Measurements from ENCODE around the gene POLR1A. TPM values are rescaled to one million over a fixed set of nuclear protein-coding genes. Genes with fewer than 3 reads are reported as not detected.
A peak's percentile ranks its signal among the peaks of the same experiment; 100 is the strongest.

POLR1A gene
- total RNA-seq, result 10 to 100 TPM; 15.4 to 25.8 (median 21.9) TPM
- 1 to 10 TPM; 3.9 to 4.0 TPM for polyA plus RNA-seq
- long read RNA-seq, donor 1, partial matches to known transcripts, result 7 of 12 reads
- long read RNA-seq, donor 1, other reads (novel, unspliced or antisense), result 5 of 12 reads
- long read RNA-seq, donor 2, full-length matches to known transcripts, result 1 of 14 reads
- long read RNA-seq, donor 2, partial matches to known transcripts, result 4 of 14 reads
- long read RNA-seq, donor 2, other reads (novel, unspliced or antisense), result 9 of 14 reads
- long read RNA-seq, donor 3, full-length matches to known transcripts, result 2 of 29 reads
- long read RNA-seq, donor 3, partial matches to known transcripts, result 13 of 29 reads
- long read RNA-seq, donor 3, other reads (novel, unspliced or antisense), result 14 of 29 reads

DNA sequence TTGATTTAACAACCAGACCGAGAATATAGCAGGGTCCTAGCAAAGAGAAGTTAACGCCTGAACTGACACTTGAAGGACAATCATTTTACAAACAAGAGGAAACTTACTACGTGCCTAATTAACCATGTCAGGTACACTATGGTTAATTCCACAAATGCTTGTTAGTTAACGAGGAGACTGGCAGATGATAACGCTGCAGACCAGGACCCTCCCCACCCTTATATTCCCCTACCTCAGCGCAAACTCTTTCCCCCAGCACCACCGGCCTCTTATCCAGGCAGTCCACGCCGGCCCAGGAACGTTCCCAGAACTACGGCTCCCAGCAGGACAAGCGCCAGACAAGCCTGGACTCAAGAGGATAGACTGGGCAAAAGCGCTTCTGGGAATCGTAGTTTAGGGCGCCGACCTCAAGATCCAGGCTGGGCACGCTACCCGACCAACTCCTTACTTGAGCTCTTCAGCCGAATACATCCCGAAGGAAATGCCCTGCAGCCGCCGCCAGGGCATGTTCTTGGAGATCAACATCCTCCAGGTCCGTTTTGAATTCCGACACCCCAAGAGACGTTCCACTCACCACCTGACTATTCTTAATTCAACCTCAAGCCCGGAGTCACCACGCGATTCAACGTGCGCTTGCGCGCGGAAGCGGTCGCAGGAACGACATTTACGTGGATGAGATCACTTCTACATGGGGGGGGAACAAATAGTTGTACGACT is at the start of gene POLR1A:
TSS of gene POLR1A (minus strand) at position 635 of the 717 bp plus-strand sequence. CDS start at position 525, 110 bp downstream.
- Histone ChIP-seq H3K4me3 (peak within 1 kb of the TSS; percentile 66 to 97 (median 84)), H3K4me1 (peaks cover 0 to 42% (median 35%) of the 10 kb centered on the region in 9 donors), H3K36me3 (peaks cover 0 to 48% (median 12%) of the 10 kb centered on the region in 9 donors), H3K9me3 (no peaks in the 10 kb centered on the region), H3K27ac (peak within 1 kb of the TSS; percentile 33 to 86 (median 82)), H3K27me3 (no peaks in the 10 kb centered on the region)
- ATAC-seq, result peak; percentile 95 to 98 (median 96)
- peak; percentile 83 to 92 for DNase-seq
- intact Hi-C loops (cut with DNase I), result no loop called here
- TF ChIP-seq, protein P1, sequence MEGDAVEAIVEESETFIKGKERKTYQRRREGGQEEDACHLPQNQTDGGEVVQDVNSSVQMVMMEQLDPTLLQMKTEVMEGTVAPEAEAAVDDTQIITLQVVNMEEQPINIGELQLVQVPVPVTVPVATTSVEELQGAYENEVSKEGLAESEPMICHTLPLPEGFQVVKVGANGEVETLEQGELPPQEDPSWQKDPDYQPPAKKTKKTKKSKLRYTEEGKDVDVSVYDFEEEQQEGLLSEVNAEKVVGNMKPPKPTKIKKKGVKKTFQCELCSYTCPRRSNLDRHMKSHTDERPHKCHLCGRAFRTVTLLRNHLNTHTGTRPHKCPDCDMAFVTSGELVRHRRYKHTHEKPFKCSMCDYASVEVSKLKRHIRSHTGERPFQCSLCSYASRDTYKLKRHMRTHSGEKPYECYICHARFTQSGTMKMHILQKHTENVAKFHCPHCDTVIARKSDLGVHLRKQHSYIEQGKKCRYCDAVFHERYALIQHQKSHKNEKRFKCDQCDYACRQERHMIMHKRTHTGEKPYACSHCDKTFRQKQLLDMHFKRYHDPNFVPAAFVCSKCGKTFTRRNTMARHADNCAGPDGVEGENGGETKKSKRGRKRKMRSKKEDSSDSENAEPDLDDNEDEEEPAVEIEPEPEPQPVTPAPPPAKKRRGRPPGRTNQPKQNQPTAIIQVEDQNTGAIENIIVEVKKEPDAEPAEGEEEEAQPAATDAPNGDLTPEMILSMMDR (IDR thresholded peaks at IDR 0.05), result peak in 2 of 9 donors; percentile 7 to 8
- WGBS, 2 donors, result 0 to 1% methylated on average over 38 of the region's 38 CpGs

DNA sequence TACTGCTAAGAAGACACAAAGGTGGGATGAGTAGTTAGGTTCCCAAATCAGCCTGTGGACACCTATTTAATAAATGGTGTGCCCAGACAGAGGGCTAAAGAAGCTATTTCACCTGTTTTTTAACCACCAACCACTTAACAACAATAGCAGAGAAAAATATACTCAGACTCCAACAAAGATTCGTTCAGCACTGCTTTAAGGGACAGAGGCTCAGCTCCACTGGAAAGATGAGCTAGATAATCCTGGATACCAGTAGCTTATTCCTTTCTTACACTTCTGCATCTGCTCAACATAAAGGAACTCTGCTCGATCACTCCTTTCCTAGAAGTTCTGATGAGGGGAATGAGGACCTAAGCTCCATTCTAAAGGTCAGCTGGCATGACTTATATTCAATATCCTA is 44.8 kb upstream of the POLR1A start:
- no peak overlapping the region for H3K27ac ChIP-seq
- ATAC-seq (no peak), DNase-seq (no peak)
- TF ChIP-seq, protein P1 (IDR thresholded peaks at IDR 0.05), result no peak
- H3K27me3 ChIP-seq, result no peaks in the 10 kb centered on the region
- no peak overlapping the region for H3K4me3 ChIP-seq
- no peaks in the 10 kb centered on the region for H3K4me1 ChIP-seq
- 88 to 97% methylated on average over 2 of the region's 2 CpGs for WGBS, 2 donors
- intact Hi-C loops (cut with DNase I), result loop anchor here in 1 of 10 donors (5.0 kb wide), 1 partner anchor 38 kb away; no protein-coding TSS in a partner anchor
- H3K36me3 ChIP-seq, result peaks cover 0 to 96% (median 59%) of the 10 kb centered on the region in 9 donors
- no peaks in the 10 kb centered on the region for H3K9me3 ChIP-seq

- ATAC-seq, result no peak
- no peaks in the 10 kb centered on the region for H3K9me3 ChIP-seq
- DNase-seq, result no peak
- TF ChIP-seq, protein P1 (IDR thresholded peaks at IDR 0.05), result no peak
- 90 to 93% methylated on average over 2 of the region's 2 CpGs for WGBS, 2 donors
- no peak overlapping the region for H3K4me3 ChIP-seq
- intact Hi-C loops (cut with DNase I), result no loop called here
- peaks cover 0 to 99% (median 82%) of the 10 kb centered on the region in 9 donors for H3K36me3 ChIP-seq
- no peaks in the 10 kb centered on the region for H3K27me3 ChIP-seq
- no peaks in the 10 kb centered on the region for H3K4me1 ChIP-seq
- no peak overlapping the region for H3K27ac ChIP-seq
These were observed 42.1 kb upstream of the POLR1A start for GRCh38 chr2:86147793-86148192.

DNA sequence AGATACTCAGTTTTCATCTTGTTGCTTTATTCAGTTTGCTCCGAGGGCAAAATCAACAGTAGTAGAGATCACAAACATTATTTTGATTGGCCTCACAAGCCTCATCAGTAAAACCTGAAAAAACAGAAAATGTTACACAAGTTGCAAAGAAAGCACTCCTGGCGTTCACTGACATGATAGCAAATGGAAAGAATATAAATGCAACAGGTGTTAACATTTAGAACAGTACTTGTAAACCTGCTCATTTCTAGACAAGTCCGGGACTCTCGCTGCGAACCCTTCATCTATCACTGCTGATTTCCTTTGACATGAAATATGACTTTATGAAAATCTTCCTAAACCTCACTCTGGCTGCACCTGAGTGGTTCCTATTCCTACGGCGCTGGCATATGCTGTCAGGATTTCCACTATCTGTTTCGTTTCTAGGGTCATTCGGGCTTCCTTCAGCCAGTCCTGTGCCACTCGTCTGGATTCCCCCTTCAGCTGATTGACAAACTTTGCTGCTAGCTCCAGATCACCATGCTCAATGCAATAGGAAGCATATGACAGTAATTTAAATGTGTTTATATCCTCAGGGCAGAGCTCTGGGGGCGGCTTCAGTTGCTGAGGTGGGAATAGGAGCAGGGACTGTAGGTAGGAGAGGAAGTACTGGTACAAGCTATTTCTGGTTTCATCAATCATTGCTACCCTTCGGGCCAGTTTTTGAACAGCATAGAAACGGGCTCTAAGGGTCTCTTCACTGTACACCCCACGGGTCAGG is 38.4 kb upstream of the POLR1A start:
- Histone ChIP-seq H3K4me1 (no peaks in the 10 kb centered on the region), H3K36me3 (peaks cover 0 to 100% (median 81%) of the 10 kb centered on the region in 9 donors), H3K27me3 (no peaks in the 10 kb centered on the region), H3K9me3 (no peaks in the 10 kb centered on the region), H3K27ac (no peak overlapping the region), H3K4me3 (no peak overlapping the region)
- 88 to 90% methylated on average over 14 of the region's 14 CpGs for WGBS, 2 donors
- ATAC-seq, result peak in 1 of 8 donors; percentile 49
- TF ChIP-seq, protein P1 (IDR thresholded peaks at IDR 0.05), result no peak
- intact Hi-C loops (cut with DNase I), result no loop called here
- DNase-seq, result no peak
